ENCODE data around the gene MYCBPAP.

The MYCBPAP gene

GRCh38 chr17:50554201-50554600, 46.0 kb downstream of the MYCBPAP start:
- no peak for DNase-seq

GRCh38 chr17:50556803-50557202, 48.6 kb downstream of the MYCBPAP start:
- DNase-seq, result no peak

- DNase-seq, result no peak
Observed at GRCh38 chr17:50557630-50558029, 49.4 kb downstream of the MYCBPAP start.

- no peak for DNase-seq
Observed at GRCh38 chr17:50558091-50558490, 49.9 kb downstream of the MYCBPAP start.

GRCh38 chr17:50558581-50558940, 50.3 kb downstream of the MYCBPAP start:
- DNase-seq, result no peak

GRCh38 chr17:50558941-50559614, 50.8 kb downstream of the MYCBPAP start:
- DNase-seq, result no peak

GRCh38 chr17:50559674-50560184, 51.5 kb downstream of the MYCBPAP start:
- no peak for DNase-seq

- DNase-seq, result peak; percentile 82
Observed at GRCh38 chr17:50560185-50560824, 52.1 kb downstream of the MYCBPAP start, which contains the start of gene CACNA1G. Gene CACNA1G, plus strand, starts transcription at chr17:50560715. Its CDS starts 745 bp downstream, at chr17:50561460.

- DNase-seq, result no peak
Observed at GRCh38 chr17:50560931-50561745, 52.9 kb downstream of the MYCBPAP start.

GRCh38 chr17:50561746-50562141, 53.5 kb downstream of the MYCBPAP start:
- DNase-seq, result no peak

- no peak for DNase-seq
Observed at GRCh38 chr17:50562242-50563091, 54.2 kb downstream of the MYCBPAP start.

- no peak for DNase-seq
Observed at GRCh38 chr17:50563092-50563511, 54.9 kb downstream of the MYCBPAP start.

GRCh38 chr17:50564916-50565315, 56.7 kb downstream of the MYCBPAP start:
- DNase-seq, result no peak

GRCh38 chr17:50565402-50566350, 57.4 kb downstream of the MYCBPAP start:
- peak; percentile 61 for DNase-seq

- DNase-seq, result no peak
Observed at GRCh38 chr17:50566886-50567285, 58.6 kb downstream of the MYCBPAP start.

GRCh38 chr17:50568659-50569058, 60.4 kb downstream of the MYCBPAP start:
- DNase-seq, result no peak

- DNase-seq, result no peak
Observed at GRCh38 chr17:50569592-50569991, 61.4 kb downstream of the MYCBPAP start.

GRCh38 chr17:50570032-50570431, 61.8 kb downstream of the MYCBPAP start:
- DNase-seq, result no peak

GRCh38 chr17:50570528-50570927, 62.3 kb downstream of the MYCBPAP start:
- no peak for DNase-seq

GRCh38 chr17:50571681-50572080, 63.4 kb downstream of the MYCBPAP start:
- no peak for DNase-seq

- no peak for DNase-seq
Observed at GRCh38 chr17:50572541-50572940, 64.3 kb downstream of the MYCBPAP start.

Data from CD4-positive, alpha-beta T cell treated with Interleukin-4 for 4 hours (primary cell).